ENCODE measurements around the gene PBX1. TPM values are rescaled to one million over a fixed set of nuclear protein-coding genes. Genes with fewer than 3 reads are reported as not detected.

The PBX1 gene
- total and polyA plus RNA-seq, 10 of the 15 experiments (the other 5 are each of a cell fraction or from before 2014, with no cell fraction given): 0.05 to 0.28 (median 0.11) TPM; not detected in 5

- ChIA-PET SMC1A (ENCODE audit: uncharacterized antibody, unreplicated experiment) (interaction anchor here (0.8 to 1.4 kb wide), 4 partner anchors 9 to 1203 kb away, joined by 3 read pairs; partner anchors contain the start of gene PBX1), CTCF (interaction anchor here (0.6 to 1.5 kb wide), 5 partner anchors 8 to 1260 kb away, joined by 3 to 6 read pairs (median 3); no protein-coding TSS in a partner anchor)
- WGBS (ENCODE audit: insufficient coverage, insufficient replicate concordance, low lambda C conversion rate, missing lambda C conversion rate): 11% methylated on average over 7 of the region's 7 CpGs
- no peak for TF ChIP-seq ZSCAN29 (IDR thresholded peaks at IDR 0.05)
- TF ChIP-seq BHLHE40 (IDR thresholded peaks at IDR 0.05; ENCODE audit: borderline replicate concordance in 1 of 2, low read depth in 2 of 2, low read length in 1 of 2): no peak
- TF ChIP-seq SMC3 (IDR thresholded peaks at IDR 0.05; ENCODE audit: borderline replicate concordance, low read length): peak; percentile 31; the same call in 1 of the 2 replicates
- TF ChIP-seq RAD51 (IDR thresholded peaks at IDR 0.05): no peak
- no peak for TF ChIP-seq CEBPZ (IDR thresholded peaks at IDR 0.05; ENCODE audit: low read depth, low read length)
- TF ChIP-seq NR2F1 (conservative IDR thresholded peaks at IDR 0.05): no peak
- no peak for TF ChIP-seq JUND (IDR thresholded peaks at IDR 0.05; ENCODE audit: low read depth, low read length)
- no peak for TF ChIP-seq MYB (IDR thresholded peaks at IDR 0.05; ENCODE audit: borderline replicate concordance, low read depth, low read length)
- TF ChIP-seq MXI1 (IDR thresholded peaks at IDR 0.05; ENCODE audit: low read depth, low read length): no peak
- TF ChIP-seq SREBF1 (IDR thresholded peaks at IDR 0.05; ENCODE audit: low read length): no peak
- TF ChIP-seq TCF12 (IDR thresholded peaks at IDR 0.05; ENCODE audit: low read depth, low read length): no peak
- no peak for TF ChIP-seq ZNF207 (IDR thresholded peaks at IDR 0.05; ENCODE audit: borderline replicate concordance)
- TF ChIP-seq, protein P1, sequence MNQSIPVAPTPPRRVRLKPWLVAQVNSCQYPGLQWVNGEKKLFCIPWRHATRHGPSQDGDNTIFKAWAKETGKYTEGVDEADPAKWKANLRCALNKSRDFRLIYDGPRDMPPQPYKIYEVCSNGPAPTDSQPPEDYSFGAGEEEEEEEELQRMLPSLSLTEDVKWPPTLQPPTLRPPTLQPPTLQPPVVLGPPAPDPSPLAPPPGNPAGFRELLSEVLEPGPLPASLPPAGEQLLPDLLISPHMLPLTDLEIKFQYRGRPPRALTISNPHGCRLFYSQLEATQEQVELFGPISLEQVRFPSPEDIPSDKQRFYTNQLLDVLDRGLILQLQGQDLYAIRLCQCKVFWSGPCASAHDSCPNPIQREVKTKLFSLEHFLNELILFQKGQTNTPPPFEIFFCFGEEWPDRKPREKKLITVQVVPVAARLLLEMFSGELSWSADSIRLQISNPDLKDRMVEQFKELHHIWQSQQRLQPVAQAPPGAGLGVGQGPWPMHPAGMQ (IDR thresholded peaks at IDR 0.05; ENCODE audit: borderline replicate concordance): no peak
- no peak for TF ChIP-seq USF2 (IDR thresholded peaks at IDR 0.05; ENCODE audit: borderline replicate concordance, low read depth, low read length)
- peak in 2 of 3 experiments; percentile 34 to 35; a peak in 3 of 6 replicates for TF ChIP-seq CTCF (IDR thresholded peaks at IDR 0.05 in 2 of 3, conservative IDR thresholded peaks at IDR 0.05 in 1 of 3; ENCODE audit: control insufficient read depth in 2 of 3, extremely low read depth in 1 of 3, insufficient read depth in 1 of 3, low read depth in 3 of 3, low read length in 3 of 3)
Observed at GRCh38 chr1:164617377-164618201, 58.6 kb downstream of the PBX1 start.

More at GRCh38 chr1:164617377-164618201, 58.6 kb downstream of the PBX1 start:
- DNase-seq (ENCODE audit: low read depth, low spot score) (no peak), FAIRE-seq (no peak), ATAC-seq (peak; percentile 54)
- POLR2A ChIA-PET: no interaction called here
- no peaks in the 10 kb centered on the region for H3K9me3 ChIP-seq (replicated peaks; ENCODE audit: control insufficient read depth, insufficient read depth, low read length)
- no peak overlapping the region for H3K27ac ChIP-seq (ENCODE audit: control insufficient read depth, insufficient read depth)
- no peaks in the 10 kb centered on the region for H3K36me3 ChIP-seq (ENCODE audit: control insufficient read depth in 2 of 2, insufficient read depth in 2 of 2, low read length in 1 of 2)
- no peak overlapping the region for H2AFZ ChIP-seq (ENCODE audit: control insufficient read depth, low read depth, low read length)
- no peaks in the 10 kb centered on the region for H4K20me1 ChIP-seq (ENCODE audit: control insufficient read depth, insufficient read depth)
- no peak overlapping the region for H3K9ac ChIP-seq (ENCODE audit: control insufficient read depth, insufficient read depth, low read length)
- in situ Hi-C loops (cut with MboI) (loop anchor here (10.0 kb wide), 2 partner anchors 1083 to 1203 kb away; no protein-coding TSS in a partner anchor), intact Hi-C loops (cut with micrococcal nuclease; ENCODE audit: unreplicated experiment) (loop anchor here (2.0 to 5.0 kb wide), 3 partner anchors 169 to 1205 kb away; no protein-coding TSS in a partner anchor)
- H3K4me2 ChIP-seq (ENCODE audit: control insufficient read depth, insufficient read depth): no peak overlapping the region
- H3K4me1 ChIP-seq (ENCODE audit: control insufficient read depth, insufficient read depth, low read length): no peaks in the 10 kb centered on the region
- no peak overlapping the region for H3K4me3 ChIP-seq
- no peaks in the 10 kb centered on the region for H3K79me2 ChIP-seq (ENCODE audit: control insufficient read depth, insufficient read depth, low read length)
- no TSS peak for BruUV-seq (replicated peaks)
- RAD21 ChIA-PET (ENCODE audit: unreplicated experiment): interaction anchor here (1.0 kb wide), 1 partner anchor 1086 kb away, joined by 3 read pairs; no protein-coding TSS in a partner anchor
- H3K27me3 ChIP-seq (replicated peaks in 1 of 2; ENCODE audit: control insufficient read depth in 2 of 2, insufficient read depth in 2 of 2, low read length in 1 of 2): no peaks in the 10 kb centered on the region
